SK-N-DZ (cell line): Measurements from ENCODE around the gene SLC25A34. TPM values are rescaled to one million over a fixed set of nuclear protein-coding genes. Genes with fewer than 3 reads are reported as not detected.
A peak's percentile ranks its signal among the peaks of the same experiment; 100 is the strongest.
"Not testable (repeated sequence)": the region's sequence is repeated elsewhere in the genome, so short reads cannot be mapped to it uniquely, and the experiment has no call there.

Source experiments
- DNase-seq: peaks from one replicate; pipeline ENCODE4 v3.0.0-alpha.2; 2015; ENCODE audit warnings: low spot score
- polyA plus RNA-seq, 2 experiments: library from polyadenylated mRNA; depleted of rRNA; stranded (reverse); fragments of >200 nt; gene quantifications; 2 replicates each; pipeline ENCODE4 v1.2.3, GENCODE V29; 2014

Gene SLC25A34
- polyA plus RNA-seq (2014; cell fraction: cytosol; rRNA removed), result 0.35 and 0.89 TPM in 2 replicates
- 1.6 and 4.3 TPM in 2 replicates for polyA plus RNA-seq (2014; cell fraction: nucleus; rRNA removed)

DNA sequence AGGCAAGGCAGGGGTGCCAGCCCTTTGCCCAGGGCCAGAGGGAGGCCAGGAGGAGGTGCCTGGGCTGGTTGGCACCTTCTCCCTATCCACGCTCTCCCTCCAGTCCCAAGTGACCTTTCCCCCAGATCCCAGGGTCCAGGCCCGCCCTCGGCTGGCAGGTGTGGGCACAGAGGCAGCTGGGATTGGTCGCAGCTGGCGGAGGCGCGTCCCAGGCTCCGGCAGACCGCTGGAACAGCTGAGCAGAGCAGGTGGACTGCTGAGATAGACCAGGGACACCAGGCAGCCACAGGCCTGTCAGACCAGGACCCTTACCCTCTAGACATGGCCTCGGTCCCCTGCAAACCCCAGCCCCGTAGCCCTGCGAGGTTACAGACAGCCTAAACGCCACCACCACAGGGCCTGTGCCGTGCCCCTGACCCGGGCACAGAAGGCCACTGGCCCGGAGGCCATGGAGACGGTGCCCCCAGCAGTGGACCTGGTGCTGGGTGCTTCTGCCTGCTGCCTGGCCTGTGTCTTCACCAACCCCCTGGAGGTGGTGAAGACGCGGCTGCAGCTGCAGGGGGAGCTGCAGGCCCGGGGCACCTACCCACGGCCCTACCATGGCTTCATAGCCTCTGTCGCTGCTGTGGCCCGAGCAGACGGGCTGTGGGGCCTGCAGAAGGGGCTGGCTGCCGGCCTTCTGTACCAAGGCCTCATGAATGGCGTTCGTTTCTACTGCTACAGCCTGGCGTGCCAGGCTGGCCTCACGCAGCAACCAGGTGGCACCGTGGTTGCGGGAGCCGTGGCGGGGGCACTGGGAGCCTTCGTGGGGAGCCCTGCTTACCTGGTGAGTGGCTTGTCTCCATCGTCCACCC is at the start of gene SLC25A34:
TSS of gene SLC25A34 (plus strand) at position 221 of the 854 bp plus-strand sequence. CDS start at position 449, 228 bp downstream.
- peak; percentile 84 for DNase-seq

DNA sequence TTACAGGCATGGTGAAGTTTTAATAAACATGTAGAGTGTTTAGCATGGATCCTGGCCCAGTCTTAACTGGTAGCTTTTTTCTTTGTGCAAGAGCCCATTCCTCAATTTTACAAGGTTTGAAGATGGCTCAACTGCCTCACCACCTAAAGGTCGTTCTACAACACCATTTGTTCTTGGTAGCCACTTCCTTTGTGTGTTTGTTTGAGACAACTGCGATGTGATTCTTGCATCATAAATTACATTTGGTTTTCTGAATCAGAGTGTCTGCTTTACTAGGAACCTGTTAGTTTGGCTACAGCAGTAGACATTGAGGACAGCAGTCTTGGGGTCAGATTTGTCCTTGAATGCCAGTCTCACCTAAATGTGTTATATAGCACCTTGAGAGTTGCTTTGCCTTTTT is 48.6 kb upstream of the SLC25A34 start:
- DNase-seq, result no peak

DNA sequence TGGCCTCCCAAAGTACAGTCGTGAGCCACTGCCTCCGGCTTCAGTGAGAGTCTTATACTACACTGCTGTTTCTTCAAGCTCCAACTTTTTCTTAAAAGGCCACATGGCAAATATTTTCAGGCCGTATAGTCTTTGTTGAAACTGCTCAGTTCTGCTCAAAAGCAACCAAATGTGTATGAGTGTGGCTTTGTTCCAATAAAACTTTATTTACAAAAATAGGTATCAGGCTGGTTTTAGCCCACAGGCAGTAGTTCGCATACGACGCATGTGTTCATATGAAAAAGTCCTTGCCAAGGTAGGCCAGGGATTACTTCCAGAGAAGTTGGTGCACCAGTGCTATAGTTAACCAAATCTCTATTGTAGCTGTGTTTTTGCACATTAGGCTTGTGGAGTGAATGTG is 45.7 kb upstream of the SLC25A34 start:
- DNase-seq, result no peak

DNA sequence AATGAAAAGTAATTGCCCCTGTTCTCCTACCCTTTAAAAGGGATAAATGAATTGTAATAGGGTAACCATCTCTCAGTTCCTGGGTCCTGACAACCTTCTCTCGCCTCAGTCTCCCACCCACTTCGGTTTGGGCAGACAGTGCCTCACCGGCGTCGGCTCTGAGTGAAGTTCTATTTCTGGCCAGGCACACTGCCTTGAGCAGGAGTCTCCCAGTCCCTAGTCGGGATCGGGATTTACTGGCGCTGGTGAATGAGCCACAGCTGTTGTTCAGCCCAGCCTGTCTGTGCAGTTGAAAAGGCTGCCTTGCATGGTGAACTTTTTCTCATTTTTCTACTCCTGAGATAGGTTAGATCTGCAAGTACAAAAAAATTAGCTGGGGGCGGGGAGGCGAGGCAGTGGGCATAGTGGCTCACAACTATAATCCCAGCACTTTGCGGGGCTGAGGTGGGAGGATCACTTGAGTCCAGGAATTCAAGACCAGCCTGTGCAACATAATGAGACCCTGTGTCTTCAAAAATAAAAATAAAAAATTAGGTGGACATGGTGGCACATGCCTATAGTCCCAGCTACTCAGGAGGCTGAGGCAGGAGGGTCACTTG is 44.5 kb upstream of the SLC25A34 start:
- no peak for DNase-seq

DNA sequence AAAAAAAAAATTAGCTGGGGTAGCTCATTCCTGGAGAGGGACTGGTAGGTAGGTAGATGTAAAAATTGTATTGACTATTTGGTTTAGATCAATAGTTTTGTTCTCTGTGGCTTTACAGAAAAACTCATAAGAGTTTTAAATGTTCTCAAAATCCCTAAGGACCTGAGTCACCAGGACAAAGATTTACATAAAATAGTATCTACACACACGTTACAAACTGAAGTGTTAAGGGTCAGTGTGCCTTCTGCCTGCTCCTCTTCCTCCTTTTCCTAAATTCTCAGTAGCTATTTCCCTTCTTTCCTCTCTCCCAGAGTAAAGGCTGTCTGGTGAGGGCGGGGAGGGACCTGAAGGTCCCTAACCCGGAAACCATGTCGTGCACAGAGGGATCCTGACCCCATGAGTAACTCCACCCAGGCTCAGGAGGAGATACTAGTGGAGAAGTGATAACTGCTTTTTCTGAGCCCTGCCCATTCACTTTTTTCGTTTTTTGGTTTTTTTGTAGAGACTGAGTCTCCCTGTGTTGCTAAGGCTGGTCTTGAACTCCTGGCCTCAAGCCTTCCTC is 43.9 kb upstream of the SLC25A34 start:
- DNase-seq, result no peak

DNA sequence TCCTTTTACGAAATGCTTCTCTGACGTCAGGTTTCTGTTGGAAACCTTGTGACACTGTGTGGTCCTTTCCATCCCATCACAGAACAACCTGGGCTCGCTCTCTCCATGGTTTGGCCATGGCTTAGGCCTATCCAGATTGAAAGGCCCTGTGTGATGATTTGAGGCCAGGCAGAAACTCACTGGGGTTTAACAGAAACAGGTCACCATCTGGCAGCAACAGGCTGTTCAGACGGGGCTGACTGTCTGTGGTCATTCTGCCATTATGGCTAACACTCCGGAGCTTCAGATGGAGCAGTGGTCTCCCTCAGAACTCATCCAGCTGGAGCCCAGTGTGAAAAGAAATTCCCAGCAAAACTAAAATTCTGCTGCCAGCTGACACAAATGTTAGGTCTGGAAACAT is 42.7 kb upstream of the SLC25A34 start:
- DNase-seq, result no peak

DNA sequence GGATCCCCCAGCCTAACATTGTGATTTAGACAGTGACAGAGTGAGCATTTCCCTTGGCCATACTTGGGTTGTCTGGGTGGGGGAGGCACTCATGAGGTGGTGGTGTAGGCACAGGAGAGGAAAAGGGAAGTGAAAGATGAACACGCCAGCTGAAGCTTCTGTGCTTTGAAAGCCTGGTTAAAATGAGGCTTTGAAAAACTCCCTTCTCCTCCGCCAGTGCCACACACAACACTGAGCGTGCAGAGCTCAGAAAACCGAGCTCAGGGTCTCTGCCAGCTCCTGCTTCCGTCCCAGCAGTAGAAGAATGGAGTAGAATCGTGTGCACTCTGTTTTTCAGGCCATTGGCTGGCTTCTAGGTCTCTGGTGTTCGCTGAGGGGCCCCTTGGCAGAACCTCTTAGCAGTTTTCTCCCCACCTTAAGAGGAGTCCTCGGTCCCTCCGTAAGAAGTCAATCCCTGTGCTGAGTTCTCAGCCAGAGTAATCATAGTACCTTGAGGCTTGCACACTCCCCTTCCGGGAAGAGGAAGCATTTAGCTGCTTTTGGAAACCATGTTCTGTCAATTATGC is 39.0 kb upstream of the SLC25A34 start:
- no peak for DNase-seq

DNA sequence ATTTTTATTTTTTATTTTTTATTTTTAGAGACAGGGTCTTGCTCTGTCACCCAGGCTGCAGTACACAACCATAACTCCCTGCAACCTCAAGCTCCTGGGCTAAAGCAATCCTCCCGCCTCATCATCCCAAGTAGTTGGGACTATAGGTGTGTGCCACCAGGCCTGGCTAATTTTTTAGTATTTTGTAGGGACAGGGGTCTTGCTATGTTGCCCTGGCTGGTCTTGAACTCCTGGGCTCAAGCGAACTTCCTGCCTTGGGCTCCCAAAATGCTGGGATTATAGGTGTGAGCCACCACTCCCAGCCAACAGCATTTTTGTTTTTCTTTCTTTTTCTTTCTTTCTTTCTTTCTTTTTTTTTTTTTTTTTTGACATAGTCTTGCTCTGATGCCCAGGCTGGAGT is 37.9 kb upstream of the SLC25A34 start:
- no peak for DNase-seq

DNA sequence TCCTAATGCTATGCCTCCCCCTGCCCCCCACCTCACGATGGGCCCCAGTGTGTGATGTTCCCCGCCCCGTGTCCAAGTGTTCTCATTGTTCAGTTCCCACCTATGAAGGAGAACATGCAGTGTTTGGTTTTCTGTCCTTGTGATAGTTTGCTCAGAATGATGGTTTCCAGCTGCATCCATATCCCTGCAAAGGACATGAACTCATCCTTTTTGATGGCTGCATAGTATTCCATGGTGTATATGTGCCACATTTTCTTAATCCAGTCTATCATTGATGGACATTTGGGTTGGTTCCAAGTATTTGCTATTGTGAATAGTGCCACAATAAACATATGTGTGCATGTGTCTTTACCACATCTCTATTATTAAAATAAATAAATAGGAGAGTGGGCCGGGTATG is 36.7 kb upstream of the SLC25A34 start:
- not testable (repeated sequence) for DNase-seq

DNA sequence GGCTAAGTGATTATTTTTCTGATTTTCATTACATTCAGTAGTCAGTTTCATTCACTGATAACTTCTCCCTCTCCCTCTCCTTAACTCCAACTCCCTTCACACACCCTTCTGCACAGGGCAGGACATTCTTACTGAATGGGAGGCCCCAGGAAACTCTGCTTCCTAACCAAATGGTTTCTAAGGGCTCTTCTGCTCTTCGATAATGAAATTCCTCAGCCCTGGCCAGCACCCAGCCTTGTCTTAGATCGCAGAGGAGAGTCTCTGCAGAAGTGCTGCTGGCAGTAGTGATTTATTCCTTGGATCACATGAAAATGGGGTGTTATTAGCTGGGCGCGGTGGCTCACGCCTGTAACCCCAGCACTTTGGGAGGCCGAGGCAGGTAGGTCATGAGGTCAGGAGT is 35.5 kb upstream of the SLC25A34 start:
- DNase-seq, result no peak

DNA sequence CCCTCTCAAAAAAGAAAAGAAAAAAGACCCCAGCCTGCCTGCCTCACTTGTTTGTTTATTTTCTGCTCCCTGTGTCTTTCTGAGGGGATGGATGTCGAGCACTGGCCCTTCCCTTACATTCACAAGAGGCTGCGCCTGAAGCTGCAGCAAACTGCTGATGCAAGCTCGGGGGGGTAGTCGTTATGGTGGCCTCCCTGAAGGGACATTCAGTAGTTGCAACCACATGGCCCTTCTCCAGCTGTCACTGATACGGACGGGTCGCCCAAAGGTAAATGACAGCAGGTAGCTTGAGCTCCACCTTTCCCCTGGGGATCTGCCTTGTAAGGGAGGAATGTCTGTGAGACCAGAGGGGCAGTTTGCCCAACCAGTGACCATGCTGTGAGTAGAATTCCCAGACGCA is 34.3 kb upstream of the SLC25A34 start:
- no peak for DNase-seq

DNA sequence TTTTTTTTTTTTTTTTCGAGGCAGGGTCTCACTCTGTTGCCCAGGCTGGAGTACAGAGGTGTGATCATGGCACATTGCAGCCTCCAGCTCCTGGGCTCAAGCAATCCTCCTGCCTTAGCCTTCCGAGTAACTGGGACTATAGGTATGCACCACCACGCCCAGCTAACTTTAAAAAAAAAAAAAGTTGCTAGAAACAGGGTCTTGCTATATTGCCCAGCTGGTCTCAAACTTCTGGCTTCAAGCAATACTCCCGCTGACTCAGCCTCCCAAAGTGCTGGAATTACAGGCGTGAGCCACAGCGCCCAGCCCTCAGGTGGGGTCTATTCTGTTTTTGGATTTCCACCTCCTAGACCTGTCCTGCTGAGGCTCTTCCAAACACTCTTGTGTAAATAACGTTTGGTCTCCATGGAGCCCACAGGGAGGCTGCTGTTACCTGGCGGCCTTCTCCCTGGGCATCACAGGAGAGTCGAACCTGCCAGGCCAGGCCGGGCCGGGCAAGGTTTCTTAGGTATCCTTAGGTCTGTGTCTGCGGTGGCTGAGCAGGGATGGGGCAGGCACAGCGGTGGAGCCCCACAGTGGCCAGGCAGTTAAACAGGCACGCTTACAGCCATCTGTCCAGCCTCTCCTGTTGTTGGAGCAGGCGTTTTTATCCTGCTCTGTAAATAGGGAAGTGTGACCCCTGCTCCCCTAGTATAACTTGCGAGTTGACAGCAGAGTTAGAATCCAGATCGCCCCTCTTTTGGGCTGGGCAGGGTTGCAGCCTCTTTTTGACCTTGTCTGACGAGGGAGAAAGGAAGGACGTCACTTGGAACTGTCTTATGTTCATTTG is 33.1 kb upstream of the SLC25A34 start:
- DNase-seq, result no peak

DNA sequence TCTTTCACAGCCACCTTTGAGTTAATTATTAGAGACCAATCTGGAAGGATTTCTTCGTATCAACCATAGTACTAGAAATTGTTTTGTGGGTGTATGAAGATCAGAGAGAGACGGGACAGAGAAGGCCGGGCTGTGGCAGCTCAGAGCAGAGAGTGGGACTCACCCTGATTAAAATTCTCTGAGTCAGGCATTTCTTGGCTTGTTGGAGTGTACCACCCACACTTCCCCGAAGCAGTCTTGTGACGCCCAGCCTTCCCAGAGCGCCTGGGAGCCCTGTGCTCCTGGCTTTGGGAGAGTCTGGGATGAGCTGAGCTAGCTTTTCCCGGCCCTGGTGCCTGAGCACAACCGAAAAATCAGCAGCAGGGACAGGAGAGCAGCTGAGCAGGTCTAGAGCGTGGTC is 32.5 kb upstream of the SLC25A34 start:
- no peak for DNase-seq

DNA sequence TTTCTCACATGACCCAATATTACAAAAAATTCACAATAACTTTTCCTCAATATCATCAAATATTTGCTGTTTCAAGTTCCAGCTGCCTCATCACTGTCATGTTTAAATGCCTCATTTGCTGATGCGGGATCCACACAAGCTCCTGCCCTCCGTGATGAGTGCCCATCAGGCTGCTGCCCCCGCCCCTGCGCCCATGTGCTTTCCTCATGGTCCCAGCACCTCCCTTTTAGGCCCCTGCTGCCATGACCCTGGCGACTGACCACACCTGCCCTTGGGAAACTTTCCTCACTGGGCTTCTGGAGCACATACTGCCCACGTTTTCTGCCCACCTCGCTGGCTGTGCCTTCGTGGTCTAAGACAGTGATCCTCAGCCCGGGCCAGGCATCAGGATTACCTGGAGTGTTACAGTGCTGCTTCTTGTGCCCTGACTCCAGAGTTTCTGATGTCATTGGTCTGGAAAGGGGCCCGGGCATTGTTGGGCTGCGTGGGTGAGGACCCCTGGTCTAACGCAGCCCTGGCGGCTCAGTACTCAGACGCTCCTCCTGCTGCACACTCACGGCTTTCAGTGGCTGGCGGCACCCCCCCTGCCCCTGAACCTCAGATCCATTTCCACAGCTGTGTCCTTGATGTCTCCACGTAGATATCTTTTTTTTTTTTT is 31.4 kb upstream of the SLC25A34 start:
- no peak for DNase-seq

DNA sequence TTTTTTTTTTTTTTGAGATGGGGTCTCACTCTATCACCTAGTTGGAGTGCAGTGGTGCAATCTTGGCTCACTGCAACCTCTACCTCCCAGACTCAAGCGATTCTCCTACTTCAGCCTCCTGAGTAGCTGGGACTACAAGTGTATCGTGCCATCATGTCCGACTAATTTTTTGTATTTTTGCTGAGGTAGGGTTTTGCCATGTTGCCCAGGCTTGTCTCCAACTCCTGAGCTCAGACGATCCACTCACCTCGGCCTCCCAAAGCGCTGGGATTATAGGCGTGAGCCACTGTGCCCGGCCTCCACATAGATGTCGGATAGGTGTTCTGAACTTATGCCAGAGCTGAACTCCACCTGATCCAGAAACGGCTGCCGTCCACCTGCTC is 30.9 kb upstream of the SLC25A34 start:
- DNase-seq, result no peak

DNA sequence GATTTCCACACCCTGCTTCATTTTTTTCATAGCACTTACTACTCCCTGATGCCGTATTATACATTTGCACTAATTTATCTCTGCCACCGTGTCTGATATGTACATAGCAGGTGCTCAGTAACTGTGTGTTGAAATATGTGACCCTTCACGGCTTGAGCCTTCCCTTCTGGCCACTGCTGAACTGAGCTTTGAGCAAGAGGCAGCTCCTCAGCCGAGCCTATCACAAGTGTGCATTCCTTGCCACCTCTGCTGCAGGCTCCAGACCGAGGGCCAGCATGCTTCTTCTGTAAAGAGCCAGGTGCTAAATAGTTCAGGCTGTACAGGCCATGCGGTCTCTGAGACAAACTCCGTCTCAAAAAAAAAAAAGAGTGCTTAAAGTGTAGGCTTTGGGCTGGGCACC is 29.3 kb upstream of the SLC25A34 start:
- no peak for DNase-seq

DNA sequence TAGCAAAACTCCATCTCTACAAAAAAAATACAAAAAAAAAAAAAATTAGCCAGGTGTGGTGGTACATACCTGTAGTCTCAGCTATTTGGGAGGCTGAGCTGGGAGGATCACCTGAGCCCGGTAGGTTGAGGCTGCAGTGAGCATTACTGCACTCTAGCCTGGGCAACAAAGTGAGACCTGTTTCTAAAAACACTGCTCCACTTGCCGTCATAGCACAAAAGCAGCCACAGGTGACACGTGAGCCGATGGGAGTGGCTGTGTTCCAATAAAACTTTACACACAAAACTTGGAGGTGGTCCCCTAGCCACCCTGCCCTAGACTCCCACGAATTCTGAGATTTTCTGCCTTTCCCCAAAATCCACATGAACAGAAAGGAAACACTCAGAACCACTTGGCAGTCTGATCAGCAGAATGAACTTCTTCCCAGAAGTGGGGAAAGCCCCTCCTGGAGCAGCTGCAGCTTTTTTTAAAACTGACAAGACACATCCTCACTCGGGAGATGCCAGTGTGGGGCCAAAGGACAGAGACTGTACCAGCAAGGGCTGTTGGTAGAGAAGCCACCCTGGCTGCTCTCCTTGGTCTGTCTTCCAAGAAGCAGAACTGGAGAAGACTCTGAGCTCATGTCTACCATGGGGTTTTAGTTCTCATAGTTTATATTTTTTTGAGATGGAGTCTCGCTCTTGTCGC is 28.7 kb upstream of the SLC25A34 start:
- DNase-seq, result no peak

DNA sequence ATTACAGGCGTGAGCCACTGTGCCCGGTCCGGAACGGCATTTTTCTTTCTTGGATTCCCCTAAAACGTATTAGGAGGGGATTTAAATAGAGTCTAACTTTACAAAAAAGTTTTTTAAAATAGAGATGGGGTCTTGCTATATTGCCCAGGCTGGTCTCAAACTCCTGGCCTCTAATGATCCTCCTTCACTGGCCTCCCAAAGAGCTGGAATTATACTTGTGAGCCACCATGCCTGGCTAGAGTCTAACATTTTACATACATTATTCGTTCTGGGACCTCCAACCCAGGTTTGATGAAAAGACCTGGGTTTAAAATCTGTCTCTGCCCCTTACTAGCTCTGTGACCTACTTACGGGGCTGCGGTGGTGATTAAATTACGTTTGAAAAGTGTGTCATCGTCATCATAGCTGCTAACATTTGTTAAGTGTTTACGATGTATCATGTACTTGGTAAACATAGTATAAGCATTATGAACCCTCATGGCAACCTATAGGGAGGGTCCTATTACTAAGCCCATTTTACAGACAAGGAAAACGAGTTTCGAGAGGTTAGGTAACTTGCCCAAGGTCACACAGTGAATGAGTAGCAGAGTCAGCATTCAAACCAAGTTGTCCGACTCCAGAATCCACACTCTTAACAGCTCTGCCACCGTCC is 27.4 kb upstream of the SLC25A34 start:
- DNase-seq, result no peak

DNA sequence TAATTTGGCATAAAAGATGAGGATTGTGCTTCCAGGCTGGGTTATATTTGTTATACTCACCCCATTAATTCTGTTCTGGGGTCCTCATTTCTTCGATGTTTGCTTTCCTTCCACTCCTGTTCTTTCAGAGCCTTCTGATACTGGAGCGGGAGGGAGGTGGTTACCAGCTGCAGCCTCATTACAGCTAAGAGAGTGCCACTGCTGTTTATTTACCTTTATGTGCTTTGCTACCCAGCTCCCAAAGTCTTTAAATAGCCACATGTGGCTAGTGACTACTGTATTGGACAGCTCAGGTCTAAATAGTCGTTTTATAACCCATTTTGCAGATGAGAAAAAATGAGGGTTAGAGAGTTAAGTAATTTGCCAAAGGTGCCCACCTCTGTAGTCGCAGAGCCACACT is 26.8 kb upstream of the SLC25A34 start:
- DNase-seq, result no peak

DNA sequence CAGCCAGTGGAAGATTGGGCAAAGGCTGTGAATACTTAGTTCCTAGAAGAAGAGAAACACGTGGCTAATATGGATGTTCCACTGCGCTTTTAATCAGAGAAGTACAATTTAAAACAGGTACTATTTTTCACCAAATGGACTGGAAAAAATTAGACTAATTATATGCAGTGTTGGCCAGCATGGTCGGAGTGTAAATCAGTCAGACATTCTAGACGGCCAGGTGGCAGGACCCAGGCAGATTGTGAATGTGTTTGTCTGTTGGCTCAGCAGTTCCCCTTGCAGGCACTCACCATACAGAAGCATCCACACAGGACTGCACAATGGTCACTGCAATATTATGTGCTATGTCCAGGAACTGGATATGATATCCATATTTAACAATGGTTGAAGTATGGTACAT is 23.9 kb upstream of the SLC25A34 start:
- DNase-seq, result no peak
